Neural cell (in vitro differentiated cells): ENCODE data around the gene CCNA2.

Source experiments
- EP300 ChIP-seq: fragments of 450-650 bp; conservative IDR thresholded peaks from 2 replicates; pipeline ENCODE4 v1.6.1; 2014; ENCODE audit warnings: antibody characterized with exemption, mild to moderate bottlenecking, moderate library complexity; ENCODE audit not compliant: poor library complexity, severe bottlenecking
- EZH2 ChIP-seq: fragments of 200-600, 300-800 bp; shearing (Covaris generic), sonication (generic); IDR thresholded peaks from 2 replicates; pipeline ENCODE4 v1.6.1; 2014; ENCODE audit warnings: antibody characterized with exemption, low read length, borderline replicate concordance, mild to moderate bottlenecking; ENCODE audit not compliant: insufficient read depth, poor library complexity, severe bottlenecking
- RAD21 ChIP-seq: fragments of 450-650 bp; conservative IDR thresholded peaks from 2 replicates; pipeline ENCODE4 v1.6.1; 2014; ENCODE audit warnings: antibody characterized with exemption, mild to moderate bottlenecking, moderate library complexity
- REST ChIP-seq: IDR thresholded peaks from 2 replicates; pipeline ENCODE4 v1.6.1; 2012; ENCODE audit warnings: borderline replicate concordance
- TAF1 ChIP-seq: IDR thresholded peaks from 2 replicates; pipeline ENCODE4 v1.6.1; 2012; ENCODE audit warnings: low read depth
- TF ChIP-seq, protein P1 (sequence below): fragments of 450-650 bp; IDR thresholded peaks from 2 replicates; pipeline ENCODE4 v1.5.1; 2014; ENCODE audit warnings: antibody characterized with exemption, mild to moderate bottlenecking, moderate library complexity; ENCODE audit not compliant: poor library complexity, severe bottlenecking

DNA sequence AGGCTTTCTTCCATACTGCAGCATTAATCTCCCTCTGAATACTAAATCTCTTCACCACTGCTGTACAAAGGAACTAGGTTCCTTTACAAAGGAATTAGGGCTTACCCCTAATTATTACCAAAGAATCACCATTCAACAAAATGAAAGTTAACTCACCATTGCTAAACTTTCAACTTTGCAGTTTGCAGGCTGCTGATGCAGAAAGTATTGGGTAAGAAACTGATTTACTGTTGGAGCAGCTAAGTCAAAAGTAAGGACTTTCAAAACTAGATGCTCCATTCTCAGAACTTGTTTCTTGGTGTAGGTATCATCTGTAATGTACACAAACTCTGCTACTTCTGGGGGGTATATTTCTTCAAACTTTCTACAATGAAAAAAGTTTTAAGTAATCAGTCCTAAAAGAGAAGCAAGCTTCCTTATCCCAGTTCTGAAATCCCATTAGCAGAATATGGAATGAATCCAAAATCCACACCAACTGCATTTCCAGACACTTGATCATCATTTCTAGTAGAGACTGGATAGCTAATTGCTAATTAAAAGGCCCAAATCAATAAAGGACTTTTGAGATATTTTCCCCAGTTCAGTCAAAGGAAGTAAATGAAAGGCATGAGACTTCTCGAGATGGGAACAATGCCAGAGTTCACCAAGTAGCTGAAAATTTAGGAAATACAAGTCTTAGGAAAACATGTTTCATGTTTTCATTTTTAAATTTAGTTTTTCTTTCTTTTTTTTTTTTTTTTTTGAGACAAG, 4.3 kb downstream of the CCNA2 start:
- TF ChIP-seq, protein P1, sequence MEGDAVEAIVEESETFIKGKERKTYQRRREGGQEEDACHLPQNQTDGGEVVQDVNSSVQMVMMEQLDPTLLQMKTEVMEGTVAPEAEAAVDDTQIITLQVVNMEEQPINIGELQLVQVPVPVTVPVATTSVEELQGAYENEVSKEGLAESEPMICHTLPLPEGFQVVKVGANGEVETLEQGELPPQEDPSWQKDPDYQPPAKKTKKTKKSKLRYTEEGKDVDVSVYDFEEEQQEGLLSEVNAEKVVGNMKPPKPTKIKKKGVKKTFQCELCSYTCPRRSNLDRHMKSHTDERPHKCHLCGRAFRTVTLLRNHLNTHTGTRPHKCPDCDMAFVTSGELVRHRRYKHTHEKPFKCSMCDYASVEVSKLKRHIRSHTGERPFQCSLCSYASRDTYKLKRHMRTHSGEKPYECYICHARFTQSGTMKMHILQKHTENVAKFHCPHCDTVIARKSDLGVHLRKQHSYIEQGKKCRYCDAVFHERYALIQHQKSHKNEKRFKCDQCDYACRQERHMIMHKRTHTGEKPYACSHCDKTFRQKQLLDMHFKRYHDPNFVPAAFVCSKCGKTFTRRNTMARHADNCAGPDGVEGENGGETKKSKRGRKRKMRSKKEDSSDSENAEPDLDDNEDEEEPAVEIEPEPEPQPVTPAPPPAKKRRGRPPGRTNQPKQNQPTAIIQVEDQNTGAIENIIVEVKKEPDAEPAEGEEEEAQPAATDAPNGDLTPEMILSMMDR, result no peak
- no peak for TF ChIP-seq REST
- no peak for TF ChIP-seq EZH2
- no peak for TF ChIP-seq RAD21
- no peak for TF ChIP-seq TAF1
- no peak for TF ChIP-seq EP300
